ENCODE results near the gene METTL24. TPM values are rescaled to one million over a fixed set of nuclear protein-coding genes. Genes with fewer than 3 reads are reported as not detected.

METTL24 gene
- total RNA-seq, 1 experiment from 2014 or later: not detected

GRCh38 chr6:110317189-110317588, 41.0 kb downstream of the METTL24 start:
- intact Hi-C loops (cut with micrococcal nuclease; ENCODE audit: unreplicated experiment): no loop called here
- no peak overlapping the region for H3K4me2 ChIP-seq
- DNase-seq: no peak
- no peak overlapping the region for H3K4me3 ChIP-seq
- no peaks in the 10 kb centered on the region for H3K4me1 ChIP-seq (replicated peaks; ENCODE audit: insufficient read depth)
- no peaks in the 10 kb centered on the region for H3K36me3 ChIP-seq (ENCODE audit: low read depth)
- CTCF ChIA-PET: no interaction called here
- POLR2A ChIA-PET (ENCODE audit: unreplicated experiment): no interaction called here
- H3K9me3 ChIP-seq (ENCODE audit: insufficient read depth, low read depth): no peaks in the 10 kb centered on the region
- H3K9me2 ChIP-seq (ENCODE audit: insufficient read depth): no peaks in the 10 kb centered on the region
- no TSS peak for BruUV-seq (replicated peaks)
- no peak overlapping the region for H2AFZ ChIP-seq
- no peaks in the 10 kb centered on the region for H3K79me2 ChIP-seq (ENCODE audit: low read depth)
- no peak for TF ChIP-seq CTCF (conservative IDR thresholded peaks at IDR 0.05)
- no peak for TF ChIP-seq EZH2 (IDR thresholded peaks at IDR 0.05; ENCODE audit: low read depth)
- H4K20me1 ChIP-seq (ENCODE audit: insufficient read depth): no peaks in the 10 kb centered on the region
- H3K27me3 ChIP-seq (ENCODE audit: insufficient read depth, low read depth): peaks cover 16% of the 10 kb centered on the region; the same call in 1 of the 2 replicates
- no peaks in the 10 kb centered on the region for H3F3A ChIP-seq (ENCODE audit: insufficient read depth, low read depth)
- H3K27ac ChIP-seq: no peak overlapping the region

- H3K4me2 ChIP-seq: no peak overlapping the region
- H4K20me1 ChIP-seq (ENCODE audit: insufficient read depth): no peaks in the 10 kb centered on the region
- BruUV-seq (replicated peaks): no TSS peak
- H3K27ac ChIP-seq: no peak overlapping the region
- no peaks in the 10 kb centered on the region for H3K36me3 ChIP-seq (ENCODE audit: low read depth)
- ChIA-PET POLR2A (ENCODE audit: unreplicated experiment) (no interaction called here), CTCF (no interaction called here)
- no peak for TF ChIP-seq EZH2 (IDR thresholded peaks at IDR 0.05; ENCODE audit: low read depth)
- no peak for TF ChIP-seq CTCF (conservative IDR thresholded peaks at IDR 0.05)
- H3K9me2 ChIP-seq (ENCODE audit: insufficient read depth): no peaks in the 10 kb centered on the region
- H3F3A ChIP-seq (ENCODE audit: insufficient read depth, low read depth): no peaks in the 10 kb centered on the region
- H3K4me1 ChIP-seq (replicated peaks; ENCODE audit: insufficient read depth): no peaks in the 10 kb centered on the region
- intact Hi-C loops (cut with micrococcal nuclease; ENCODE audit: unreplicated experiment): no loop called here
- H3K79me2 ChIP-seq (ENCODE audit: low read depth): no peaks in the 10 kb centered on the region
- no peaks in the 10 kb centered on the region for H3K9me3 ChIP-seq (ENCODE audit: insufficient read depth, low read depth)
- H2AFZ ChIP-seq: no peak overlapping the region
- peaks cover 16% of the 10 kb centered on the region; the same call in 1 of the 2 replicates for H3K27me3 ChIP-seq (ENCODE audit: insufficient read depth, low read depth)
- DNase-seq: no peak
- no peak overlapping the region for H3K4me3 ChIP-seq
These were observed 42.2 kb downstream of the METTL24 start for GRCh38 chr6:110315869-110316398.

- no peaks in the 10 kb centered on the region for H3K79me2 ChIP-seq (ENCODE audit: low read depth)
- TF ChIP-seq CTCF (conservative IDR thresholded peaks at IDR 0.05): no peak
- no peak for TF ChIP-seq EZH2 (IDR thresholded peaks at IDR 0.05; ENCODE audit: low read depth)
- intact Hi-C loops (cut with micrococcal nuclease; ENCODE audit: unreplicated experiment): no loop called here
- H3F3A ChIP-seq (ENCODE audit: insufficient read depth, low read depth): no peaks in the 10 kb centered on the region
- no peak overlapping the region for H3K4me3 ChIP-seq
- H3K4me1 ChIP-seq (replicated peaks; ENCODE audit: insufficient read depth): no peaks in the 10 kb centered on the region
- no peaks in the 10 kb centered on the region for H3K36me3 ChIP-seq (ENCODE audit: low read depth)
- H3K9me2 ChIP-seq (ENCODE audit: insufficient read depth): no peaks in the 10 kb centered on the region
- no peak overlapping the region for H3K27ac ChIP-seq
- no peaks in the 10 kb centered on the region for H4K20me1 ChIP-seq (ENCODE audit: insufficient read depth)
- no peak for DNase-seq
- ChIA-PET CTCF (no interaction called here), POLR2A (ENCODE audit: unreplicated experiment) (no interaction called here)
- H3K4me2 ChIP-seq: no peak overlapping the region
- no TSS peak for BruUV-seq (replicated peaks)
- no peaks in the 10 kb centered on the region for H3K9me3 ChIP-seq (ENCODE audit: insufficient read depth, low read depth)
- H3K27me3 ChIP-seq (ENCODE audit: insufficient read depth, low read depth): peaks cover 16% of the 10 kb centered on the region; the same call in 1 of the 2 replicates
- H2AFZ ChIP-seq: no peak overlapping the region
These were observed 42.8 kb downstream of the METTL24 start for GRCh38 chr6:110315207-110315868.

All from PC-9 (cell line).